Measurements from ENCODE around the gene ZMIZ1. TPM values are rescaled to one million over a fixed set of nuclear protein-coding genes. Genes with fewer than 3 reads are reported as not detected.

ZMIZ1 gene
- total RNA-seq, 4 donors from 2014 or later: 65.5 to 88.2 (median 69.3) TPM

DNA sequence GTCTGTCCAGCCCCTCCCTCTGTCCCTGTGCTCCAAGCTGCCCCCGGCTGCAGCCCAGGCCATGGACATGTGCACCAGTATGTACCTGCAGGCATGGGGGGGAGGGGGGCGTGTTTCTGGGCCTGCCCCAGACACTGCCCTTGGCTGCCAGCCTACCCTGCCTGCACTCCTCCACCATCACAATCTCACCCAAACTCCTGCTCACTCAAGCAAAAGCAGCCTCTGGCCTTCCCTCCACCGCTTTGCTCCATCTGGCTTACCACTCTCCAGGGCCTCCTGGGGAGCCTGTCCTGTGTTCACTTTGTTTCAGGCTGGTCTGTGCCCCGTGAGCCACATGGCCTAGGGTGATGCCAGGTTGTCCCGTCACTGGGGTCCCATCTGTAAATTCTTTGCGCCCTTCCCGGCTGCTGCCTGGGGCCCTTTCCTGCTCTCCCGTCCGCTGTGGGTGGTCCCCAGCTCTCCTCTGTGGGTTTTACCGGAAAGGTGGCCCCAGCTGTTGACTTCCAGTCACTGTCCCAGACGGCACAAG lies 245.2 kb downstream of the ZMIZ1 start:
- no peaks in the 10 kb centered on the region for H3K27me3 ChIP-seq
- H3K4me3 ChIP-seq: no peak overlapping the region
- no peaks in the 10 kb centered on the region for H3K9me3 ChIP-seq
- TF ChIP-seq, protein P1, sequence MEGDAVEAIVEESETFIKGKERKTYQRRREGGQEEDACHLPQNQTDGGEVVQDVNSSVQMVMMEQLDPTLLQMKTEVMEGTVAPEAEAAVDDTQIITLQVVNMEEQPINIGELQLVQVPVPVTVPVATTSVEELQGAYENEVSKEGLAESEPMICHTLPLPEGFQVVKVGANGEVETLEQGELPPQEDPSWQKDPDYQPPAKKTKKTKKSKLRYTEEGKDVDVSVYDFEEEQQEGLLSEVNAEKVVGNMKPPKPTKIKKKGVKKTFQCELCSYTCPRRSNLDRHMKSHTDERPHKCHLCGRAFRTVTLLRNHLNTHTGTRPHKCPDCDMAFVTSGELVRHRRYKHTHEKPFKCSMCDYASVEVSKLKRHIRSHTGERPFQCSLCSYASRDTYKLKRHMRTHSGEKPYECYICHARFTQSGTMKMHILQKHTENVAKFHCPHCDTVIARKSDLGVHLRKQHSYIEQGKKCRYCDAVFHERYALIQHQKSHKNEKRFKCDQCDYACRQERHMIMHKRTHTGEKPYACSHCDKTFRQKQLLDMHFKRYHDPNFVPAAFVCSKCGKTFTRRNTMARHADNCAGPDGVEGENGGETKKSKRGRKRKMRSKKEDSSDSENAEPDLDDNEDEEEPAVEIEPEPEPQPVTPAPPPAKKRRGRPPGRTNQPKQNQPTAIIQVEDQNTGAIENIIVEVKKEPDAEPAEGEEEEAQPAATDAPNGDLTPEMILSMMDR (IDR thresholded peaks at IDR 0.05): no peak
- TF ChIP-seq EP300 (IDR thresholded peaks at IDR 0.05) (no peak), POLR2A (IDR thresholded peaks at IDR 0.05) (no peak)
- H3K27ac ChIP-seq: no peak overlapping the region
- no peak for DNase-seq (ENCODE audit: low spot score in 2 of 2)
- 78 to 94% methylated on average over 9 to 11 of the region's 11 CpGs for WGBS, 2 donors
- peaks cover 0 to 67% (median 15%) of the 10 kb centered on the region in 3 donors for H3K36me3 ChIP-seq
- peaks cover 0 to 56% (median 24%) of the 10 kb centered on the region in 4 donors for H3K4me1 ChIP-seq

GRCh38 chr10:79314761-79315601 lies 246.2 kb downstream of the ZMIZ1 start:
- Histone ChIP-seq H3K9me3 (no peaks in the 10 kb centered on the region), H3K27ac (no peak overlapping the region), H3K4me1 (peaks cover 0 to 50% (median 24%) of the 10 kb centered on the region in 4 donors), H3K4me3 (no peak overlapping the region), H3K36me3 (peaks cover 0 to 57% (median 10%) of the 10 kb centered on the region in 3 donors), H3K27me3 (no peaks in the 10 kb centered on the region)
- TF ChIP-seq, protein P1 (IDR thresholded peaks at IDR 0.05): no peak
- TF ChIP-seq EP300 (IDR thresholded peaks at IDR 0.05) (no peak), POLR2A (IDR thresholded peaks at IDR 0.05) (no peak)
- WGBS, 2 donors: 79 to 83% methylated on average over 23 to 25 of the region's 25 CpGs
- DNase-seq (ENCODE audit: low spot score in 2 of 2): no peak

- DNase-seq (ENCODE audit: low spot score in 2 of 2): no peak
- H3K27ac ChIP-seq: no peak overlapping the region
- TF ChIP-seq, protein P1 (IDR thresholded peaks at IDR 0.05): no peak
- TF ChIP-seq POLR2A (IDR thresholded peaks at IDR 0.05) (no peak), EP300 (IDR thresholded peaks at IDR 0.05) (no peak)
- no peaks in the 10 kb centered on the region for H3K9me3 ChIP-seq
- no peak overlapping the region for H3K4me3 ChIP-seq
- H3K36me3 ChIP-seq: peaks cover 0 to 51% (median 4%) of the 10 kb centered on the region in 3 donors
- H3K4me1 ChIP-seq: peaks cover 0 to 44% (median 21%) of the 10 kb centered on the region in 4 donors
- 54 to 64% methylated on average over 11 of the region's 11 CpGs for WGBS, 2 donors
- no peaks in the 10 kb centered on the region for H3K27me3 ChIP-seq
These were observed 246.8 kb downstream of the ZMIZ1 start for GRCh38 chr10:79315602-79315920.

GRCh38 chr10:79316671-79317431 lies 248.1 kb downstream of the ZMIZ1 start:
- no peak for TF ChIP-seq POLR2A (IDR thresholded peaks at IDR 0.05)
- TF ChIP-seq EP300 (IDR thresholded peaks at IDR 0.05): no peak
- TF ChIP-seq, protein P1 (IDR thresholded peaks at IDR 0.05): no peak
- H3K27ac ChIP-seq: peak overlapping the region in 2 of 4 donors; percentile 21 to 46
- H3K9me3 ChIP-seq: no peaks in the 10 kb centered on the region
- WGBS, 2 donors: 46 to 59% methylated on average over 12 to 13 of the region's 13 CpGs
- peaks cover 0 to 31% (median 18%) of the 10 kb centered on the region in 4 donors for H3K4me1 ChIP-seq
- H3K27me3 ChIP-seq: no peaks in the 10 kb centered on the region
- peaks cover 0 to 39% (median 4%) of the 10 kb centered on the region in 3 donors for H3K36me3 ChIP-seq
- H3K4me3 ChIP-seq: no peak overlapping the region
- DNase-seq (ENCODE audit: low spot score in 2 of 2): no peak
